Measurements from ENCODE around the gene L1CAM.

GRCh38 chrX:153816831-153817690 lies 68.9 kb downstream of the L1CAM start:
- no peak for TF ChIP-seq POLR2AphosphoS5 (IDR thresholded peaks at IDR 0.05)
- TF ChIP-seq, protein P1, sequence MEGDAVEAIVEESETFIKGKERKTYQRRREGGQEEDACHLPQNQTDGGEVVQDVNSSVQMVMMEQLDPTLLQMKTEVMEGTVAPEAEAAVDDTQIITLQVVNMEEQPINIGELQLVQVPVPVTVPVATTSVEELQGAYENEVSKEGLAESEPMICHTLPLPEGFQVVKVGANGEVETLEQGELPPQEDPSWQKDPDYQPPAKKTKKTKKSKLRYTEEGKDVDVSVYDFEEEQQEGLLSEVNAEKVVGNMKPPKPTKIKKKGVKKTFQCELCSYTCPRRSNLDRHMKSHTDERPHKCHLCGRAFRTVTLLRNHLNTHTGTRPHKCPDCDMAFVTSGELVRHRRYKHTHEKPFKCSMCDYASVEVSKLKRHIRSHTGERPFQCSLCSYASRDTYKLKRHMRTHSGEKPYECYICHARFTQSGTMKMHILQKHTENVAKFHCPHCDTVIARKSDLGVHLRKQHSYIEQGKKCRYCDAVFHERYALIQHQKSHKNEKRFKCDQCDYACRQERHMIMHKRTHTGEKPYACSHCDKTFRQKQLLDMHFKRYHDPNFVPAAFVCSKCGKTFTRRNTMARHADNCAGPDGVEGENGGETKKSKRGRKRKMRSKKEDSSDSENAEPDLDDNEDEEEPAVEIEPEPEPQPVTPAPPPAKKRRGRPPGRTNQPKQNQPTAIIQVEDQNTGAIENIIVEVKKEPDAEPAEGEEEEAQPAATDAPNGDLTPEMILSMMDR (IDR thresholded peaks at IDR 0.05): no peak
